Fibroblast of lung (primary cell): ENCODE data around the gene CHN2. TPM values are rescaled to one million over a fixed set of nuclear protein-coding genes. Genes with fewer than 3 reads are reported as not detected.

Source experiments
- DNase-seq, 2 donors: peaks; one replicate each; pipeline versions ENCODE4 v3.0.0 to v3.0.0-alpha.2; 2010; ENCODE audit warnings: low read depth in 2 of 2
- H2AFZ ChIP-seq: 2 replicates; pipeline ENCODE4 v1.5.1; 2012; ENCODE audit warnings: low read length, control low read depth, inconsistent platforms
- H3K27ac ChIP-seq: 2 replicates; pipeline ENCODE4 v1.5.1; 2011; ENCODE audit warnings: low read length, control low read depth; ENCODE audit not compliant: insufficient read depth
- H3K27me3 ChIP-seq: 2 replicates; pipeline ENCODE4 v1.5.1; 2011; ENCODE audit warnings: mild to moderate bottlenecking, low read length; ENCODE audit not compliant: control insufficient read depth, insufficient read depth
- H3K36me3 ChIP-seq: 2 replicates; pipeline ENCODE4 v1.5.1; 2011; ENCODE audit warnings: low read length; ENCODE audit not compliant: control insufficient read depth, insufficient read depth
- H3K4me1 ChIP-seq: 2 replicates; pipeline ENCODE4 v1.5.1; 2011; ENCODE audit warnings: low read length; ENCODE audit not compliant: control insufficient read depth, insufficient read depth; ENCODE audit errors: extremely low read depth
- H3K4me2 ChIP-seq: 2 replicates; pipeline ENCODE4 v1.5.1; 2011; ENCODE audit warnings: low read length, control low read depth; ENCODE audit not compliant: insufficient read depth; ENCODE audit errors: extremely low read depth
- H3K4me3 ChIP-seq, 4 experiments: fragments of 200-600 bp in 1 of 4; sonication (generic) in 1 of 4; replicated peaks in 1 of 4; 2 replicates each; pipeline ENCODE4 v1.5.1; 2011 to 2016; ENCODE audit warnings: low read length in 4 of 4, low read depth in 3 of 4, mild to moderate bottlenecking in 3 of 4, control low read depth in 2 of 4, inconsistent platforms in 1 of 4, mixed read lengths in 1 of 4; ENCODE audit not compliant: insufficient read depth in 1 of 4; ENCODE audit errors: control extremely low read depth in 1 of 4
- H3K79me2 ChIP-seq: 2 replicates; pipeline ENCODE4 v1.5.1; 2012; ENCODE audit warnings: mild to moderate bottlenecking, low read length, inconsistent platforms; ENCODE audit not compliant: control insufficient read depth, insufficient read depth
- H3K9ac ChIP-seq: 2 replicates; pipeline ENCODE4 v1.5.1; 2011; ENCODE audit warnings: mild to moderate bottlenecking, low read length, control low read depth; ENCODE audit not compliant: insufficient read depth
- H3K9me3 ChIP-seq: 2 replicates; pipeline ENCODE4 v1.5.1; 2012; ENCODE audit warnings: low read depth, low read length; ENCODE audit not compliant: control insufficient read depth, insufficient read depth
- H4K20me1 ChIP-seq: 2 replicates; pipeline ENCODE4 v1.5.1; 2011; ENCODE audit warnings: low read length; ENCODE audit not compliant: control insufficient read depth, insufficient read depth; ENCODE audit errors: extremely low read depth
- EZH2 ChIP-seq: IDR thresholded peaks from 2 replicates; pipeline ENCODE4 v1.5.1; 2012; ENCODE audit warnings: low read length, control low read depth, mild to moderate bottlenecking; ENCODE audit errors: missing control alignments
- polyA plus RNA-seq, 2 donors: library from polyadenylated mRNA; depleted of rRNA in 1 of 2; stranded (reverse) in 1 of 2; unstranded in 1 of 2; fragments of >200 nt; gene quantifications; 2 replicates each; pipeline ENCODE4 v1.2.1, GENCODE V29; 2011 to 2012; ENCODE audit warnings: missing spikeins in 1 of 2
- total RNA-seq: library from RNA; depleted of rRNA; stranded (reverse); fragments of >200 nt; gene quantifications from 2 replicates; pipeline ENCODE4 v1.2.1, GENCODE V29; 2014
- TF ChIP-seq, protein P1 (sequence below), 2 donors: IDR thresholded peaks in 1 of 2; conservative IDR thresholded peaks in 1 of 2; 1 replicate in 1 of 2; 2 replicates in 1 of 2; pipeline ENCODE4 v1.5.1; 2011 to 2012; ENCODE audit warnings: low read length in 2 of 2, control low read depth in 1 of 2, inconsistent platforms in 1 of 2, low read depth in 1 of 2, mild to moderate bottlenecking in 1 of 2

The CHN2 gene
- total and polyA plus RNA-seq, 2 donors (not counting 1 experiment from before 2014, with no cell fraction given), result 0.33 to 0.53 TPM

- no peaks in the 10 kb centered on the region for H3K27me3 ChIP-seq
- DNase-seq, result no peak
- H3K27ac ChIP-seq, result no peak overlapping the region
- H3K36me3 ChIP-seq, result no peaks in the 10 kb centered on the region
- H3K9ac ChIP-seq, result no peak overlapping the region
- H4K20me1 ChIP-seq, result no peaks in the 10 kb centered on the region
- H3K4me1 ChIP-seq, result no peaks in the 10 kb centered on the region
- H3K9me3 ChIP-seq, result no peaks in the 10 kb centered on the region
- H3K4me2 ChIP-seq, result no peak overlapping the region
- H3K4me3 ChIP-seq, result no peak overlapping the region
- TF ChIP-seq EZH2, result no peak
- TF ChIP-seq, protein P1, sequence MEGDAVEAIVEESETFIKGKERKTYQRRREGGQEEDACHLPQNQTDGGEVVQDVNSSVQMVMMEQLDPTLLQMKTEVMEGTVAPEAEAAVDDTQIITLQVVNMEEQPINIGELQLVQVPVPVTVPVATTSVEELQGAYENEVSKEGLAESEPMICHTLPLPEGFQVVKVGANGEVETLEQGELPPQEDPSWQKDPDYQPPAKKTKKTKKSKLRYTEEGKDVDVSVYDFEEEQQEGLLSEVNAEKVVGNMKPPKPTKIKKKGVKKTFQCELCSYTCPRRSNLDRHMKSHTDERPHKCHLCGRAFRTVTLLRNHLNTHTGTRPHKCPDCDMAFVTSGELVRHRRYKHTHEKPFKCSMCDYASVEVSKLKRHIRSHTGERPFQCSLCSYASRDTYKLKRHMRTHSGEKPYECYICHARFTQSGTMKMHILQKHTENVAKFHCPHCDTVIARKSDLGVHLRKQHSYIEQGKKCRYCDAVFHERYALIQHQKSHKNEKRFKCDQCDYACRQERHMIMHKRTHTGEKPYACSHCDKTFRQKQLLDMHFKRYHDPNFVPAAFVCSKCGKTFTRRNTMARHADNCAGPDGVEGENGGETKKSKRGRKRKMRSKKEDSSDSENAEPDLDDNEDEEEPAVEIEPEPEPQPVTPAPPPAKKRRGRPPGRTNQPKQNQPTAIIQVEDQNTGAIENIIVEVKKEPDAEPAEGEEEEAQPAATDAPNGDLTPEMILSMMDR (conservative IDR thresholded peaks at IDR 0.05 in 1 of 2, IDR thresholded peaks at IDR 0.05 in 1 of 2; ENCODE audit: low read depth in 1 of 2, low read length in 2 of 2), result no peak
- no peak overlapping the region for H2AFZ ChIP-seq
- H3K79me2 ChIP-seq, result no peaks in the 10 kb centered on the region
These were observed 47.7 kb downstream of the CHN2 start for GRCh38 chr7:29242265-29242664.

DNA sequence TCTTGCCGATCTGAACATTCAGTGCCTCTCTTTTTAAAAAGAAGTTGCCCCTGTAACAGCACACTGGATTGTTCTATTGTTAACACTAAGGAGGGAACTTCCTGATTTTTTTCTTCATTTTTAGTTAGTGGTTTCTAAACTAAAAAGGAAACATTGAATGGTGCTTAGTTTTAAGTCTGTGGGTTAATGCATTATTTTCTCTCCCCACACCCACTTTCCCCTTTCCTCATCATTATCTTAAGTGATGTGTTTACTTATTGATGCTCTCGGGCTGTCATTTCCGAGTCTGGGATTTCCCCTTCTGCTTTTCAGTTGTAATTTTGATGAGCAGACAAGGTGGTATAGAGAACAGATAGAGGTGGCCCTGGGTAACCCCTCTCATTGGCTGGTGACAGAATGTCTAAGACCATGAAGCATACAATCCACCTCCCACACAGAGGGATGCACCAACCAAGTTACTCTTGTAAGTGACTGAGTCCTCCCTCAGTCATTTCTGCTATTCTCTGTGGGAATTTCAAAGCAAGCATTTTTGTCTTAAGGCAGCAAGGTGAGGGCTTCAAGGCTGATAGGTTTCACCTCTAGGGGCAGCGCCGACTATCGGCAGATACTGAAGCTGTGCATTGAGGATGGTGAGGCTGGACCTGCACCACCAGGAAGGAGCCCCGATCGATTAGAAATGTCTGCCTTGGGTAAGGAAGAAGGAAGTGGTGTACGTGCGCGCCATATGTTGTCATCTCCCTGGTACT is 49.5 kb downstream of the CHN2 start:
- Histone ChIP-seq H3K9ac (no peak overlapping the region), H3K4me3 (no peak overlapping the region), H2AFZ (no peak overlapping the region), H3K36me3 (no peaks in the 10 kb centered on the region), H3K27ac (no peak overlapping the region), H3K4me1 (no peaks in the 10 kb centered on the region), H3K9me3 (no peaks in the 10 kb centered on the region), H3K79me2 (no peaks in the 10 kb centered on the region), H4K20me1 (no peaks in the 10 kb centered on the region), H3K27me3 (no peaks in the 10 kb centered on the region), H3K4me2 (no peak overlapping the region)
- no peak for DNase-seq
- TF ChIP-seq EZH2, result no peak
- TF ChIP-seq, protein P1 (conservative IDR thresholded peaks at IDR 0.05 in 1 of 2, IDR thresholded peaks at IDR 0.05 in 1 of 2; ENCODE audit: low read depth in 1 of 2, low read length in 2 of 2), result no peak

DNA sequence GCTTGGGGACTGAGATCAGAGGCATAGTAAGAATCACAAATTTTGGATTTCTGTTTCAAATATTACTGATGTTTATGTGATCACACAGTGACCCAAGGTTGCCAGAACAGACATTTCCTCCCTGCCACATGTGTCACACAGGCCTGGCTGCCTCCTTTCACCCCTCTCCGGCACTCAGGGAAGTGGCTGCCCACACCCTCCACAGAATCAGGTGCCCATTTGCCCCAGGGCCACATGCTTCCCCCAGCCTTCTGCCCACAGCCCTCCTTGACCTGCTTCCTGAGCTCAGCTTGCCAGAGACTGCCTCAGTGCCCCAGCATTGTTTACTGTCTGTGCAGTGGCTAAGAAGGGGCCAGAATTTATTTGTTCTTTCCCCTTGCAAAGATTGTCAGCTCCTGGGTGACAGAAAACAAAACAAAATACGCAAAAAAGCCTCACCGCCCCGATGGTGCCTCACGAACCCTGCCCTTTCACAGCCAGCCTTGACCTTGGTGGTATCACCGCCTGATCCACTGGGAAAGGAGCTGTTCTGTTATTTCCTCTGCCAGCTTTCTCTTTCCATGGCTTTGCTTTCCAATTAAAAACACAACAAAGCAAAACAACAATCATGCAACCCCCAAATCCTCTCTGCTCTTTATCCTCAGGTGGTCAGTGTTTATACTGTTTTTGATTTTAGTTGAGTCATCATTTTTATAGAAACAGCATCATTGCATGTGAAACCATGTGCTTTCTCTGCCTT is 52.8 kb downstream of the CHN2 start:
- TF ChIP-seq, protein P1 (conservative IDR thresholded peaks at IDR 0.05 in 1 of 2, IDR thresholded peaks at IDR 0.05 in 1 of 2; ENCODE audit: low read depth in 1 of 2, low read length in 2 of 2), result no peak
- TF ChIP-seq EZH2, result no peak
- DNase-seq, result no peak
- Histone ChIP-seq H2AFZ (no peak overlapping the region), H3K27me3 (no peaks in the 10 kb centered on the region), H4K20me1 (no peaks in the 10 kb centered on the region), H3K27ac (no peak overlapping the region), H3K9me3 (no peaks in the 10 kb centered on the region), H3K4me2 (no peak overlapping the region), H3K36me3 (no peaks in the 10 kb centered on the region), H3K79me2 (no peaks in the 10 kb centered on the region), H3K4me3 (no peak overlapping the region), H3K9ac (no peak overlapping the region), H3K4me1 (no peaks in the 10 kb centered on the region)
